GM12878 (cell line): ENCODE results near the gene DYNLT4. TPM values are rescaled to one million over a fixed set of nuclear protein-coding genes. Genes with fewer than 3 reads are reported as not detected.

ENCODE experiments used
- ATAC-seq: fragments of 200-7000 bp; cut with Tn5 transposase; 3 replicates; pipeline ENCODE4 v1.9.1; 2020; ENCODE audit warnings: mild to moderate bottlenecking, moderate library complexity
- BruUV-seq: library from RNA; stranded (reverse); fragments of 400-500 nt; replicated peaks from 2 replicates; lab custom pipeline; 2021; lab: Mats Ljungman, UMichigan
- CTCF ChIA-PET: fragments of 300-600 bp; sonication (Branson Sonifier 250); formaldehyde crosslinking; extraction: SDS; loops from one replicate; lab custom pipeline; 2021; ENCODE audit warnings: inconsistent platforms; lab: Yijun Ruan, JAX
- POLR2A ChIA-PET: fragments of 350-600 bp; formaldehyde crosslinking; extraction: SDS; loops from one replicate; lab custom pipeline; 2021; ENCODE audit warnings: inconsistent platforms; lab: Charles Lee
- RAD21 ChIA-PET: fragments of 300-600 bp; sonication (Branson Sonifier 250); formaldehyde crosslinking; loops from one replicate; lab custom pipeline; 2023; ENCODE audit warnings: antibody characterized with exemption; ENCODE audit not compliant: unreplicated experiment; lab: Charles Lee
- SMC1A ChIA-PET: fragments of 300-600 bp; sonication (Branson Sonifier 250); formaldehyde crosslinking; loops from one replicate; lab custom pipeline; 2023; ENCODE audit not compliant: unreplicated experiment, uncharacterized antibody; lab: Charles Lee
- DNase-seq: peaks from one replicate; pipeline ENCODE4 v3.0.0-alpha.2; 2011; ENCODE audit warnings: low read depth, low spot score
- FAIRE-seq: peaks from 3 replicates; lab custom pipeline; 2011; peaks lifted over from hg19 to GRCh38; lab: Jason Lieb, UNC
- H2AFZ ChIP-seq: 2 replicates; pipeline ENCODE4 v1.6.0; 2011; ENCODE audit warnings: low read depth, low read length, control low read depth; ENCODE audit not compliant: control insufficient read depth
- H3K27ac ChIP-seq: 2 replicates; pipeline ENCODE4 v1.5.1; 2011; ENCODE audit warnings: control low read depth; ENCODE audit not compliant: control insufficient read depth, insufficient read depth
- H3K27me3 ChIP-seq, 2 experiments: replicated peaks in 1 of 2; 2 replicates each; pipeline versions ENCODE4 v1.6.0 to v1.6.1; 2011; ENCODE audit warnings: low read length in 1 of 2; ENCODE audit not compliant: control insufficient read depth in 2 of 2, insufficient read depth in 2 of 2
- H3K36me3 ChIP-seq, 2 experiments: 2 replicates each; pipeline ENCODE4 v1.5.1; 2011; ENCODE audit warnings: low read length in 1 of 2; ENCODE audit not compliant: control insufficient read depth in 2 of 2, insufficient read depth in 2 of 2
- H3K4me1 ChIP-seq: 2 replicates; pipeline ENCODE4 v1.6.1; 2011; ENCODE audit warnings: mild to moderate bottlenecking, low read length, moderate library complexity, mixed read lengths; ENCODE audit not compliant: control insufficient read depth, insufficient read depth
- H3K4me2 ChIP-seq: 2 replicates; pipeline ENCODE4 v1.6.0; 2011; ENCODE audit warnings: control low read depth; ENCODE audit not compliant: control insufficient read depth, insufficient read depth
- H3K4me3 ChIP-seq: fragments of 200-600 bp; sonication (generic); 2 replicates; pipeline ENCODE4 v1.5.1; 2016
- H3K79me2 ChIP-seq: 2 replicates; pipeline ENCODE4 v1.6.0; 2011; ENCODE audit warnings: low read length; ENCODE audit not compliant: control insufficient read depth, insufficient read depth
- H3K9ac ChIP-seq: 2 replicates; pipeline ENCODE4 v1.8.0; 2011; ENCODE audit warnings: low read length, control low read depth, mixed read lengths; ENCODE audit not compliant: control insufficient read depth, insufficient read depth
- H3K9me3 ChIP-seq: replicated peaks from 3 replicates; pipeline ENCODE4 v1.5.1; 2011; ENCODE audit warnings: mild to moderate bottlenecking, low read length; ENCODE audit not compliant: control insufficient read depth, insufficient read depth
- H4K20me1 ChIP-seq: 2 replicates; pipeline ENCODE4 v1.6.0; 2011; ENCODE audit not compliant: control insufficient read depth, insufficient read depth
- ASH2L ChIP-seq: fragments of 300-600, 200-600 bp; sonication (generic); IDR thresholded peaks from 2 replicates; pipeline ENCODE4 v1.6.1; 2017; ENCODE audit warnings: low read depth, mild to moderate bottlenecking, borderline replicate concordance
- HDGF ChIP-seq: fragments of 450-650 bp; IDR thresholded peaks from 2 replicates; pipeline ENCODE4 v1.6.1; 2016; ENCODE audit warnings: antibody characterized with exemption
- MTA3 ChIP-seq: IDR thresholded peaks from 2 replicates; pipeline ENCODE4 v1.6.1; 2012; ENCODE audit warnings: low read length, inconsistent platforms, borderline replicate concordance
- NFYB ChIP-seq: IDR thresholded peaks from 2 replicates; pipeline ENCODE4 v1.6.1; 2011; ENCODE audit warnings: low read depth, mild to moderate bottlenecking, low read length, improper control_type of control experiment, moderate library complexity; ENCODE audit not compliant: insufficient read depth
- POLR2AphosphoS5 ChIP-seq: IDR thresholded peaks from 2 replicates; pipeline ENCODE4 v1.6.1; 2011; ENCODE audit warnings: mild to moderate bottlenecking, low read length, inconsistent platforms
- RUNX3 ChIP-seq: IDR thresholded peaks from 2 replicates; pipeline ENCODE4 v1.6.1; 2012; ENCODE audit warnings: low read length, inconsistent platforms
- SMAD5 ChIP-seq: IDR thresholded peaks from 2 replicates; pipeline ENCODE4 v1.6.1; 2016; ENCODE audit warnings: antibody characterized with exemption, low read depth
- TCF12 ChIP-seq: IDR thresholded peaks from 2 replicates; pipeline ENCODE4 v1.6.1; 2011; ENCODE audit warnings: low read depth, mild to moderate bottlenecking, low read length
- TCF7 ChIP-seq: IDR thresholded peaks from 2 replicates; pipeline ENCODE4 v1.6.1; 2014; ENCODE audit warnings: antibody characterized with exemption, borderline replicate concordance
- ZBTB40 ChIP-seq: fragments of 450-650 bp; IDR thresholded peaks from 2 replicates; pipeline ENCODE4 v1.6.1; 2016; ENCODE audit warnings: mild to moderate bottlenecking, moderate library complexity, borderline replicate concordance
- ZNF384 ChIP-seq: IDR thresholded peaks from 2 replicates; pipeline ENCODE4 v1.6.1; 2012; ENCODE audit warnings: low read depth, mild to moderate bottlenecking, low read length, improper control_type of control experiment, borderline replicate concordance
- WGBS: methylation state at CpG from one replicate; pipeline ENCODE4 v1.1.6; 2016; ENCODE audit warnings: low lambda C conversion rate; ENCODE audit not compliant: insufficient replicate concordance, insufficient coverage; ENCODE audit errors: missing lambda C conversion rate; 5-methylcytosine and 5-hydroxymethylcytosine counted together
- in situ Hi-C: fragments of 300-500 bp; cut with MboI; formaldehyde crosslinking; loops from 9 replicates; pipeline ENCODE4 v1.14.3; 2018; ENCODE audit warnings: mixed read lengths
- intact Hi-C: fragments of 100-400 bp; cut with micrococcal nuclease; formaldehyde crosslinking; loops from one replicate; pipeline ENCODE4 v1.14.2; 2022; ENCODE audit not compliant: unreplicated experiment
- polyA plus RNA-seq, 11 experiments: library from polyadenylated mRNA; depleted of rRNA in 4 of 11; unstranded in 6 of 11; stranded (reverse) in 5 of 11; fragments of >200 nt; fragmentation: Nextera tagmentation in 4 of 11; fragmentation: Illumina TruSeq in 1 of 11; extraction: Ambion mirVana in 4 of 11; extraction: Trizol in 1 of 11; gene quantifications; 1 replicate in 1 of 11; 2 replicates in 10 of 11; pipeline versions ENCODE4 v1.2.1 to v1.2.3, GENCODE V29; 2011 to 2016; ENCODE audit warnings: inconsistent platforms in 2 of 11, missing spikeins in 2 of 11, low read depth in 1 of 11
- total RNA-seq, 4 experiments: library from RNA; depleted of rRNA in 3 of 4; stranded (reverse); fragments of >200 nt in 3 of 4; fragmentation: Illumina TruSeq in 1 of 4; extraction: Trizol in 1 of 4; gene quantifications; 2 replicates each; pipeline versions ENCODE4 v1.2.1 to v1.2.3, GENCODE V29; 2013 to 2021
- TF ChIP-seq, protein P1 (sequence below): IDR thresholded peaks from 2 replicates; pipeline ENCODE4 v1.6.1; 2012; ENCODE audit warnings: improper control_type of control experiment, low read depth, low read length; ENCODE audit not compliant: insufficient replicate concordance

The DYNLT4 gene
- total and polyA plus RNA-seq, 10 of the 15 experiments (the other 5 are each of a cell fraction or from before 2014, with no cell fraction given) = 0.23 to 0.28 TPM; not detected in 8

DNA sequence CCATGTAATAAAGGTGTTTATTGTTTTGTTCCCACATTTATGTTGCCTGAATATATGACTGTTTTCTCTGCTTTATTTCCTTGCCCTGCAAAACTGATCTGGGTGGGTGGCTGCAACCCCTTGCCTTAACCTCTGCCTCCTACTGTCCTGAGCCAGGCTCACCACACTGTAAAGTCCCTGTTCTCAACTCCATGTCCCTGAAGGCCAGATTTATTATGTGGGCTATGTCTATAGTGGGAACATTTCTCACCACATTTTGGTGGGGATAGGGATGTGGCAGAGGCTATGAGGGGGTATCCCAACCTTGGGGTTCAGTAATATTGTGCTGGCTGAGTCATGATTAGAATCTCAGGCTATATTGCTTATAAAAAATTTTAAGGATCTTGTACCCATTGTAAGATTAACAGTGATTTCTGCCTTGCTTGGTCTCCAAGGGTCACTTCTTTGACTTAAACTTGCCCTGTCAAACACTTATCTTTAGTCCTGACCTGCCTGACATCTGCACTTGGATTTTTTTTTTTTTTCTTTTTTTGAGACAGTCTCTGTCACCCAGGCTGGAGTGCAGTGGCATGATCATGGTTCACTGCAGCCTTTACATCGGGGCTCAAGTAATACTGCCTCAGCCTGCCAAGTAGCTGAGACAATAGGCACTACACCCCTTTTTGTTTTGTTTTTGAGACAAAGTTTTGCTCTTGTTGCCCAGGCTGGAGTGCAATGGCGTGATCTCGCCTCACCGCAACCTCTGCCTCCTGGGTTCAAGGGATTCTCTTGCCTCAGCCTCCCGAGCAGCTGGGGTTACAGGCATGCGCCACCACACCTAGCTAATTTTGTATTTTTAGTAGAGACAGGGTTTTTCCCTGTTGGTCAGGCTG lies 28.2 kb downstream of the DYNLT4 start:
- no peak overlapping the region for H3K9ac ChIP-seq

More for the DNA sequence above, 28.2 kb downstream of the DYNLT4 start:
- no peaks in the 10 kb centered on the region for H3K27me3 ChIP-seq
- 88% methylated on average over 6 of the region's 6 CpGs for WGBS
- H3K36me3 ChIP-seq = peaks cover 8 to 30% of the 10 kb centered on the region in 2 experiments
- ChIA-PET POLR2A (interaction anchor here (0.6 to 1.6 kb wide), 4 partner anchors 21 to 768 kb away, joined by 3 to 4 read pairs (median 4); partner anchors contain the start of gene PLK3), SMC1A (interaction anchor here (0.6 kb wide), 1 partner anchor 78 kb away, joined by 3 read pairs; no protein-coding TSS in a partner anchor), RAD21 (no interaction called here), CTCF (interaction anchor here (0.8 to 1.5 kb wide), 3 partner anchors 21 to 233 kb away, joined by 3 to 4 read pairs (median 3); partner anchors contain the start of genes PLK3 and UROD)
- H3K4me1 ChIP-seq = peaks cover 18% of the 10 kb centered on the region
- no peak for DNase-seq
- TF ChIP-seq ZBTB40 = no peak
- 0 out of 2 replicates have a peak, but pooled peaks have one; percentile 22 for TF ChIP-seq RUNX3
- peak; percentile 66 for TF ChIP-seq POLR2AphosphoS5
- no peak for TF ChIP-seq ZNF384
- TF ChIP-seq TCF12 = no peak
- TF ChIP-seq, protein P1, sequence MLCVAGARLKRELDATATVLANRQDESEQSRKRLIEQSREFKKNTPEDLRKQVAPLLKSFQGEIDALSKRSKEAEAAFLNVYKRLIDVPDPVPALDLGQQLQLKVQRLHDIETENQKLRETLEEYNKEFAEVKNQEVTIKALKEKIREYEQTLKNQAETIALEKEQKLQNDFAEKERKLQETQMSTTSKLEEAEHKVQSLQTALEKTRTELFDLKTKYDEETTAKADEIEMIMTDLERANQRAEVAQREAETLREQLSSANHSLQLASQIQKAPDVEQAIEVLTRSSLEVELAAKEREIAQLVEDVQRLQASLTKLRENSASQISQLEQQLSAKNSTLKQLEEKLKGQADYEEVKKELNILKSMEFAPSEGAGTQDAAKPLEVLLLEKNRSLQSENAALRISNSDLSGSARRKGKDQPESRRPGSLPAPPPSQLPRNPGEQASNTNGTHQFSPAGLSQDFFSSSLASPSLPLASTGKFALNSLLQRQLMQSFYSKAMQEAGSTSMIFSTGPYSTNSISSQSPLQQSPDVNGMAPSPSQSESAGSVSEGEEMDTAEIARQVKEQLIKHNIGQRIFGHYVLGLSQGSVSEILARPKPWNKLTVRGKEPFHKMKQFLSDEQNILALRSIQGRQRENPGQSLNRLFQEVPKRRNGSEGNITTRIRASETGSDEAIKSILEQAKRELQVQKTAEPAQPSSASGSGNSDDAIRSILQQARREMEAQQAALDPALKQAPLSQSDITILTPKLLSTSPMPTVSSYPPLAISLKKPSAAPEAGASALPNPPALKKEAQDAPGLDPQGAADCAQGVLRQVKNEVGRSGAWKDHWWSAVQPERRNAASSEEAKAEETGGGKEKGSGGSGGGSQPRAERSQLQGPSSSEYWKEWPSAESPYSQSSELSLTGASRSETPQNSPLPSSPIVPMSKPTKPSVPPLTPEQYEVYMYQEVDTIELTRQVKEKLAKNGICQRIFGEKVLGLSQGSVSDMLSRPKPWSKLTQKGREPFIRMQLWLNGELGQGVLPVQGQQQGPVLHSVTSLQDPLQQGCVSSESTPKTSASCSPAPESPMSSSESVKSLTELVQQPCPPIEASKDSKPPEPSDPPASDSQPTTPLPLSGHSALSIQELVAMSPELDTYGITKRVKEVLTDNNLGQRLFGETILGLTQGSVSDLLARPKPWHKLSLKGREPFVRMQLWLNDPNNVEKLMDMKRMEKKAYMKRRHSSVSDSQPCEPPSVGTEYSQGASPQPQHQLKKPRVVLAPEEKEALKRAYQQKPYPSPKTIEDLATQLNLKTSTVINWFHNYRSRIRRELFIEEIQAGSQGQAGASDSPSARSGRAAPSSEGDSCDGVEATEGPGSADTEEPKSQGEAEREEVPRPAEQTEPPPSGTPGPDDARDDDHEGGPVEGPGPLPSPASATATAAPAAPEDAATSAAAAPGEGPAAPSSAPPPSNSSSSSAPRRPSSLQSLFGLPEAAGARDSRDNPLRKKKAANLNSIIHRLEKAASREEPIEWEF = no peak
- TF ChIP-seq MTA3 = 0 out of 2 replicates have a peak, but pooled peaks have one; percentile 3
- TF ChIP-seq ASH2L = no peak
- TF ChIP-seq HDGF = no peak
- 0 out of 2 replicates have a peak, but pooled peaks have one; percentile 28 for TF ChIP-seq SMAD5
- no peak for TF ChIP-seq NFYB
- TF ChIP-seq TCF7 = no peak
- TF ChIP-seq, all 136 proteins: peak for 4
- ATAC-seq (no peak), FAIRE-seq (no peak)
- peak overlapping the region; percentile 73; the same call in 1 of the 2 replicates for H3K4me3 ChIP-seq
- in situ Hi-C loops = no loop called here
- H3K79me2 ChIP-seq = peaks cover 43% of the 10 kb centered on the region
- peaks cover 12% of the 10 kb centered on the region for H4K20me1 ChIP-seq
- intact Hi-C loops = loop anchor here (5.0 kb wide), 1 partner anchor 38 kb away; no protein-coding TSS in a partner anchor
- no peaks in the 10 kb centered on the region for H3K9me3 ChIP-seq
- H3K4me2 ChIP-seq = peak overlapping the region; percentile 73
- no peak overlapping the region for H2AFZ ChIP-seq
- BruUV-seq = no TSS peak
- H3K27ac ChIP-seq = no peak overlapping the region
